ENCODE data around the gene ZKSCAN8. TPM values are rescaled to one million over a fixed set of nuclear protein-coding genes. Genes with fewer than 3 reads are reported as not detected.
A peak's percentile ranks its signal among the peaks of the same experiment; 100 is the strongest.
"Not testable (repeated sequence)": the region's sequence is repeated elsewhere in the genome, so short reads cannot be mapped to it uniquely, and the experiment has no call there.

Gene ZKSCAN8
- 20.9 TPM for total RNA-seq
- long read RNA-seq, full-length matches to known transcripts, result 2 of 11 reads
- long read RNA-seq, partial matches to known transcripts, result 2 of 11 reads
- long read RNA-seq, other reads (novel, unspliced or antisense), result 7 of 11 reads

- Histone ChIP-seq H3K27ac (peak within 1 kb of the TSS; percentile 82), H3K27me3 (no peaks in the 10 kb centered on the region), H3K36me3 (peaks cover 23% of the 10 kb centered on the region), H3K4me3 (peak within 1 kb of the TSS; percentile 83), H3K9me3 (no peaks in the 10 kb centered on the region), H3K4me1 (peaks cover 21% of the 10 kb centered on the region)
- ATAC-seq, result peak; percentile 95
- TF ChIP-seq CTCF (IDR thresholded peaks at IDR 0.05), result no peak
- DNase-seq, result peak; percentile 88
- intact Hi-C loops (cut with DNase I), result no loop called here
Measured at GRCh38 chr6:28141500-28142329, at the start of gene ZKSCAN8. TSS of gene ZKSCAN8 (plus strand) at chr6:28141883. CDS start at chr6:28148408, 6,525 bp downstream.

GRCh38 chr6:28102222-28102621 lies 39.5 kb upstream of the ZKSCAN8 start:
- ATAC-seq, result not testable (repeated sequence)

GRCh38 chr6:28102699-28103098 lies 39.0 kb upstream of the ZKSCAN8 start:
- H3K27me3 ChIP-seq; DNase-seq; H3K9me3 ChIP-seq; H3K27ac ChIP-seq; H3K4me1 ChIP-seq; intact Hi-C loops (cut with DNase I); H3K36me3 ChIP-seq; ATAC-seq; H3K4me3 ChIP-seq: not testable (repeated sequence)

More at GRCh38 chr6:28102222-28102621, 39.5 kb upstream of the ZKSCAN8 start:
- DNase-seq; intact Hi-C loops (cut with DNase I); H3K36me3 ChIP-seq; H3K27ac ChIP-seq; H3K4me1 ChIP-seq; H3K27me3 ChIP-seq; H3K4me3 ChIP-seq; H3K9me3 ChIP-seq: not testable (repeated sequence)

GRCh38 chr6:28104392-28105244 lies 37.1 kb upstream of the ZKSCAN8 start:
- Histone ChIP-seq H3K27ac (peak overlapping the region; percentile 89), H3K36me3 (no peaks in the 10 kb centered on the region), H3K9me3 (no peaks in the 10 kb centered on the region), H3K27me3 (no peaks in the 10 kb centered on the region), H3K4me3 (peak overlapping the region; percentile 90), H3K4me1 (peaks cover 6% of the 10 kb centered on the region)
- intact Hi-C loops (cut with DNase I), result no loop called here
- ATAC-seq, result peak; percentile 100
- DNase-seq, result peak; percentile 93
- TF ChIP-seq CTCF (IDR thresholded peaks at IDR 0.05), result peak; percentile 72

GRCh38 chr6:28105245-28105639 lies 36.4 kb upstream of the ZKSCAN8 start:
- ATAC-seq, result no peak
- Histone ChIP-seq H3K4me1 (peaks cover 6% of the 10 kb centered on the region), H3K9me3 (no peaks in the 10 kb centered on the region), H3K27ac (peak overlapping the region; percentile 89), H3K4me3 (peak overlapping the region; percentile 90), H3K27me3 (no peaks in the 10 kb centered on the region), H3K36me3 (no peaks in the 10 kb centered on the region)
- no peak for DNase-seq
- intact Hi-C loops (cut with DNase I), result no loop called here
- TF ChIP-seq CTCF (IDR thresholded peaks at IDR 0.05), result no peak

GRCh38 chr6:28107506-28107905 lies 34.2 kb upstream of the ZKSCAN8 start:
- no peak overlapping the region for H3K4me3 ChIP-seq
- no peak for TF ChIP-seq CTCF (IDR thresholded peaks at IDR 0.05)
- H3K4me1 ChIP-seq, result peaks cover 6% of the 10 kb centered on the region
- no peaks in the 10 kb centered on the region for H3K9me3 ChIP-seq
- H3K27me3 ChIP-seq, result no peaks in the 10 kb centered on the region
- intact Hi-C loops (cut with DNase I), result no loop called here
- H3K36me3 ChIP-seq, result no peaks in the 10 kb centered on the region
- DNase-seq (no peak), ATAC-seq (no peak)
- H3K27ac ChIP-seq, result no peak overlapping the region
